Trophoblast cell (in vitro differentiated cells and primary cell): ENCODE results near the gene LGR4.

ENCODE experiments used
- DNase-seq, 2 donors: peaks; one replicate each; pipeline ENCODE4 v3.0.0-alpha.2; 2016
- H2AFZ ChIP-seq: 2 replicates; pipeline ENCODE4 v1.6.1; 2013; ENCODE audit warnings: low read length, moderate library complexity, mild to moderate bottlenecking; ENCODE audit not compliant: insufficient read depth, poor library complexity
- H2AK5ac ChIP-seq: 2 replicates; pipeline ENCODE4 v1.6.1; 2013; ENCODE audit warnings: mild to moderate bottlenecking, low read length
- H2BK120ac ChIP-seq: 2 replicates; pipeline ENCODE4 v1.6.1; 2013; ENCODE audit warnings: low read length, mild to moderate bottlenecking, moderate library complexity; ENCODE audit not compliant: insufficient read depth, poor library complexity
- H2BK12ac ChIP-seq: 2 replicates; pipeline ENCODE4 v1.6.1; 2013; ENCODE audit warnings: mild to moderate bottlenecking, low read length, moderate library complexity
- H2BK5ac ChIP-seq: 2 replicates; pipeline ENCODE4 v1.6.1; 2013; ENCODE audit warnings: low read length, low read depth, moderate library complexity, mild to moderate bottlenecking; ENCODE audit not compliant: poor library complexity
- H3K14ac ChIP-seq: 2 replicates; pipeline ENCODE4 v1.6.1; 2013; ENCODE audit warnings: mild to moderate bottlenecking, low read length
- H3K18ac ChIP-seq: 2 replicates; pipeline ENCODE4 v1.6.1; 2013; ENCODE audit warnings: mild to moderate bottlenecking, low read length
- H3K23ac ChIP-seq: 2 replicates; pipeline ENCODE4 v1.6.1; 2013; ENCODE audit warnings: low read length
- H3K27ac ChIP-seq: 2 replicates; pipeline ENCODE4 v1.5.1; 2013; ENCODE audit warnings: low read depth, mild to moderate bottlenecking, inconsistent platforms, low read length, moderate library complexity
- H3K27me3 ChIP-seq: 2 replicates; pipeline ENCODE4 v1.6.1; 2013; ENCODE audit warnings: inconsistent platforms, mild to moderate bottlenecking, low read length, moderate library complexity; ENCODE audit not compliant: insufficient read depth
- H3K36me3 ChIP-seq, 2 experiments: 1 replicate in 1 of 2; 2 replicates in 1 of 2; pipeline ENCODE4 v1.6.1; 2013; ENCODE audit warnings: low read length in 2 of 2, mild to moderate bottlenecking in 2 of 2, moderate library complexity in 1 of 2; ENCODE audit not compliant: insufficient read depth in 2 of 2, control insufficient read depth in 1 of 2
- H3K4ac ChIP-seq: 2 replicates; pipeline ENCODE4 v1.6.1; 2013; ENCODE audit warnings: low read depth, mild to moderate bottlenecking, low read length, moderate library complexity
- H3K4me1 ChIP-seq, 2 experiments: 1 replicate in 1 of 2; 2 replicates in 1 of 2; pipeline ENCODE4 v1.6.1; 2013; ENCODE audit warnings: low read length in 2 of 2, mild to moderate bottlenecking in 2 of 2, moderate library complexity in 1 of 2; ENCODE audit not compliant: insufficient read depth in 2 of 2, control insufficient read depth in 1 of 2
- H3K4me2 ChIP-seq: 2 replicates; pipeline ENCODE4 v1.6.1; 2013; ENCODE audit warnings: inconsistent platforms, mild to moderate bottlenecking, low read length, moderate library complexity
- H3K4me3 ChIP-seq: 2 replicates; pipeline ENCODE4 v1.5.1; 2013; ENCODE audit warnings: mild to moderate bottlenecking, low read depth, low read length, inconsistent platforms
- H3K79me1 ChIP-seq: one replicate; pipeline ENCODE4 v1.6.1; 2013; ENCODE audit warnings: low read length
- H3K79me2 ChIP-seq: 2 replicates; pipeline ENCODE4 v1.6.1; 2013; ENCODE audit warnings: low read length, mild to moderate bottlenecking; ENCODE audit not compliant: control insufficient read depth, insufficient read depth, poor library complexity
- H3K9ac ChIP-seq: 2 replicates; pipeline ENCODE4 v1.6.1; 2013; ENCODE audit warnings: mild to moderate bottlenecking, low read length
- H3K9me3 ChIP-seq: 2 replicates; pipeline ENCODE4 v1.6.1; 2013; ENCODE audit warnings: low read depth, mild to moderate bottlenecking, control low read depth, inconsistent platforms, low read length; ENCODE audit not compliant: insufficient read depth
- H4K12ac ChIP-seq: 2 replicates; pipeline ENCODE4 v1.6.1; 2013; ENCODE audit warnings: low read depth, mild to moderate bottlenecking, low read length, moderate library complexity
- H4K8ac ChIP-seq: 2 replicates; pipeline ENCODE4 v1.6.1; 2013; ENCODE audit warnings: low read depth, mild to moderate bottlenecking, low read length, moderate library complexity
- H4K91ac ChIP-seq: one replicate; pipeline ENCODE4 v1.6.1; 2013; ENCODE audit warnings: low read depth, mild to moderate bottlenecking, low read length, moderate library complexity
- whole genome bisulfite sequencing: extraction: QIAGEN DNeasy Blood & Tissue Kit; methylation state at CpG from one replicate; pipeline ENCODE4 v1.1.7; 2013; ENCODE audit warnings: missing lambda C conversion rate; ENCODE audit not compliant: insufficient read length, insufficient coverage; ENCODE audit errors: extremely low coverage; 5-methylcytosine and 5-hydroxymethylcytosine counted together

The LGR4 gene

GRCh38 chr11:27372164-27372563 is 100.4 kb downstream of the LGR4 start:
- WGBS, result no CpG with 5 or more reads among the region's 2 CpGs
- Histone ChIP-seq H4K12ac (no peak overlapping the region), H3K4ac (no peak overlapping the region)

GRCh38 chr11:27371489-27371888 is 101.1 kb downstream of the LGR4 start:
- H3K18ac ChIP-seq, result no peak overlapping the region
- no peaks in the 10 kb centered on the region for H3K4me1 ChIP-seq
- H2AK5ac ChIP-seq, result no peak overlapping the region
- H3K27ac ChIP-seq, result no peak overlapping the region
- H3K14ac ChIP-seq, result no peak overlapping the region
- no peak for DNase-seq
- no peak overlapping the region for H3K23ac ChIP-seq
- H2BK5ac ChIP-seq, result no peak overlapping the region
- no peak overlapping the region for H3K4me3 ChIP-seq
- no peaks in the 10 kb centered on the region for H3K79me1 ChIP-seq
- H4K8ac ChIP-seq, result no peak overlapping the region
- no peak overlapping the region for H2AFZ ChIP-seq
- H3K4ac ChIP-seq, result no peak overlapping the region
- no peak overlapping the region for H2BK12ac ChIP-seq
- H3K4me2 ChIP-seq, result no peak overlapping the region
- no peak overlapping the region for H4K91ac ChIP-seq
- H3K36me3 ChIP-seq, result peaks cover 14 to 20% of the 10 kb centered on the region in 2 experiments
- no peak overlapping the region for H2BK120ac ChIP-seq
- H3K79me2 ChIP-seq, result no peaks in the 10 kb centered on the region
- H3K9ac ChIP-seq, result no peak overlapping the region
- H3K9me3 ChIP-seq, result no peaks in the 10 kb centered on the region
- no peaks in the 10 kb centered on the region for H3K27me3 ChIP-seq
- H4K12ac ChIP-seq, result no peak overlapping the region

More at GRCh38 chr11:27372164-27372563, 100.4 kb downstream of the LGR4 start:
- no peak overlapping the region for H3K27ac ChIP-seq
- peaks cover 14 to 22% of the 10 kb centered on the region in 2 experiments for H3K36me3 ChIP-seq
- H2AFZ ChIP-seq, result no peak overlapping the region
- no peak overlapping the region for H3K4me2 ChIP-seq
- H4K8ac ChIP-seq, result no peak overlapping the region
- no peak overlapping the region for H3K9ac ChIP-seq
- H3K14ac ChIP-seq, result no peak overlapping the region
- no peaks in the 10 kb centered on the region for H3K79me1 ChIP-seq
- H3K4me1 ChIP-seq, result peaks cover 0 to 2% of the 10 kb centered on the region in 2 experiments
- H3K27me3 ChIP-seq, result no peaks in the 10 kb centered on the region
- H3K9me3 ChIP-seq, result no peaks in the 10 kb centered on the region
- H3K4me3 ChIP-seq, result no peak overlapping the region
- H3K79me2 ChIP-seq, result no peaks in the 10 kb centered on the region
- no peak overlapping the region for H2BK12ac ChIP-seq
- no peak overlapping the region for H4K91ac ChIP-seq
- no peak overlapping the region for H2BK5ac ChIP-seq
- no peak for DNase-seq
- H2AK5ac ChIP-seq, result no peak overlapping the region
- no peak overlapping the region for H2BK120ac ChIP-seq
- no peak overlapping the region for H3K18ac ChIP-seq
- no peak overlapping the region for H3K23ac ChIP-seq

GRCh38 chr11:27370374-27370773 is 102.2 kb downstream of the LGR4 start:
- H4K8ac ChIP-seq, result no peak overlapping the region
- no peaks in the 10 kb centered on the region for H3K79me1 ChIP-seq
- no peak overlapping the region for H3K4me2 ChIP-seq
- no peak overlapping the region for H2AFZ ChIP-seq
- H3K27me3 ChIP-seq, result no peaks in the 10 kb centered on the region
- DNase-seq, result no peak
- H3K4ac ChIP-seq, result no peak overlapping the region
- no peak overlapping the region for H3K4me3 ChIP-seq
- H4K91ac ChIP-seq, result no peak overlapping the region
- no peak overlapping the region for H3K9ac ChIP-seq
- no peak overlapping the region for H2BK120ac ChIP-seq
- no CpG with 5 or more reads among the region's 2 CpGs for WGBS
- H2AK5ac ChIP-seq, result no peak overlapping the region
- no peaks in the 10 kb centered on the region for H3K79me2 ChIP-seq
- no peak overlapping the region for H3K27ac ChIP-seq
- H2BK5ac ChIP-seq, result no peak overlapping the region
- no peaks in the 10 kb centered on the region for H3K4me1 ChIP-seq
- H3K14ac ChIP-seq, result no peak overlapping the region
- H4K12ac ChIP-seq, result no peak overlapping the region
- no peak overlapping the region for H3K18ac ChIP-seq
- no peak overlapping the region for H3K23ac ChIP-seq
- H3K9me3 ChIP-seq, result no peaks in the 10 kb centered on the region
- H3K36me3 ChIP-seq, result peaks cover 14 to 20% of the 10 kb centered on the region in 2 experiments
- H2BK12ac ChIP-seq, result no peak overlapping the region

DNA sequence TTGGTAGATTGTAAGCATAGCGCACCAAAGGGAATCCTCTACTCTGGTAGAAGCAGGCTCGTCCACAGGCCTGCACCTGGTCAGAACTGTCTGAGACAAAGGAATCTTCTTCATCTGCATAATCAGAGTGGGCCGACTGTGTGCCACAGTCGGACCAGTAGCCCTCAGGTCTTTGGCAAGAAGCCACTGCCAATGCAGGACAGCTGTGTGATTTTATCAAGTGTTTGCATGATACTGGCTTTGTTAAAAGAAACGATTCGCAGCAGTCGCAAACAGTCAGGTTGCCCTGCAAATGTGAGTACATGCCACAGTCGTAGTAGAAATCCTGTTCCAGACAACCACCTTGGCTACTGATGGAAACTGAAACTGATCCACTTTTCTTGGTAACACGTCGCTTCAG is 104.7 kb downstream of the LGR4 start:
- Histone ChIP-seq H3K18ac (no peak overlapping the region), H3K23ac (no peak overlapping the region), H2BK12ac (no peak overlapping the region), H3K4me1 (peaks cover 0 to 2% of the 10 kb centered on the region in 2 experiments), H3K79me2 (no peaks in the 10 kb centered on the region), H4K91ac (no peak overlapping the region), H3K9ac (no peak overlapping the region), H2AK5ac (no peak overlapping the region), H3K79me1 (peaks cover 3% of the 10 kb centered on the region), H3K36me3 (peaks cover 11 to 18% of the 10 kb centered on the region in 2 experiments), H3K27ac (no peak overlapping the region), H4K8ac (no peak overlapping the region), H2BK5ac (no peak overlapping the region), H4K12ac (no peak overlapping the region), H3K4me3 (no peak overlapping the region), H3K9me3 (no peaks in the 10 kb centered on the region), H3K4me2 (no peak overlapping the region), H3K4ac (no peak overlapping the region), H3K27me3 (no peaks in the 10 kb centered on the region), H2BK120ac (no peak overlapping the region), H2AFZ (no peak overlapping the region), H3K14ac (no peak overlapping the region)
- no CpG with 5 or more reads among the region's 10 CpGs for WGBS
- DNase-seq, result no peak
